ENCODE results near the gene PDP2. TPM values are rescaled to one million over a fixed set of nuclear protein-coding genes. Genes with fewer than 3 reads are reported as not detected.

PDP2 gene
- total RNA-seq, 1 experiment from 2014 or later, result 28.4 TPM

DNA sequence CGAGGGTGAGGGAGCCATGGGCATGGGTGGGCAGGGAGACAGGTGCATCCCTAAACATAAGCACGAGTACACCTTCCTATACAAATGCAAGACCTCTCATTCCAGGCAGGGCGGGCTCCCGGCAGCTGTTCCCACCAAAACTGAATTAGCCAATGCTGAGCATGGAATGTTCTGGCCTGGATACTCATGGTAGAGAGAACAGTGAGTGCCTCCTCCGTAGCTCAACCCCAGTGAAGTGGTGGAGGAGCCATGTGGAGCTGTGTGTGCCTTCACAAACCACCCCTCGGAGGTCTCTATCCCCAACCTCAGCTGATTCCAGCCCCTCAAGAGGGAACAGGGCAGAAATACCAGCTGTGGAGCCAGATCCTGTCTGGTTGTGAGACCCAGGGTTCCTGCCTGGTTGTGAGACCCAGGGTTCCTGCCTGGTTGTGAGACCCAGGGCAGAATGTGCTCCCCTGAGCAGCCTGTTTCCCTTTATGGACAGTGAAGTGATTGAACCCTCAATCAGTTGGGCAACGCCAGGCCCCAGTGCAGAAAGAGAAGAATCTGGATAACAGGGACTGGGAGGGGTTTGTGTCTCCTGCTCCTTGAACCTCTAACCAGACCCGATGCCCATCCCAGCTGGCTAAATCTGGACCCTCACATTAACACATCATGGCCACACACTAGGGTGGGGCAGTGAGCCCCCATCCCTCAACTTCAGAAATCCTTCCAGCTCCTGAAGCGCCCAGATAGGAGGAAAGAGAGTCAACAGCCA, 40.8 kb downstream of the PDP2 start:
- Mint-ChIP-seq H3K9me3 (no peaks in the 10 kb centered on the region), H3K36me3 (no peaks in the 10 kb centered on the region), H3K4me1 (no peaks in the 10 kb centered on the region), H3K4me3 (no peak overlapping the region), H3K27ac (no peak overlapping the region), H3K27me3 (ENCODE audit: low read depth) (peaks cover 39% of the 10 kb centered on the region)
- ChIA-PET CTCF (interaction anchor here (1.3 to 4.3 kb wide), 7 partner anchors 11 to 312 kb away, joined by 3 to 38 read pairs (median 4); partner anchors contain the start of gene NAE1), POLR2A (no interaction called here)
- TF ChIP-seq FOXK1 (CRISPR knock-in tag; IDR thresholded peaks at IDR 0.05), result no peak
- no peak for TF ChIP-seq ETV6 (CRISPR knock-in tag; IDR thresholded peaks at IDR 0.05)
- no peak for TF ChIP-seq FOXJ3 (CRISPR knock-in tag; IDR thresholded peaks at IDR 0.05; ENCODE audit: borderline replicate concordance)
- TF ChIP-seq NR3C1 (CRISPR knock-in tag; conservative IDR thresholded peaks at IDR 0.05; ENCODE audit: low read depth), result no peak
- no peak for TF ChIP-seq OVOL2 (CRISPR knock-in tag; IDR thresholded peaks at IDR 0.05; ENCODE audit: borderline replicate concordance)
- no peak for TF ChIP-seq NFYB (CRISPR knock-in tag; conservative IDR thresholded peaks at IDR 0.05; ENCODE audit: low read depth)
- TF ChIP-seq ZNF317 (CRISPR knock-in tag; IDR thresholded peaks at IDR 0.05; ENCODE audit: borderline replicate concordance, low read depth), result no peak
- TF ChIP-seq GTF2I (CRISPR knock-in tag; conservative IDR thresholded peaks at IDR 0.05), result no peak
- no peak for TF ChIP-seq ESRRA (CRISPR knock-in tag; IDR thresholded peaks at IDR 0.05; ENCODE audit: borderline replicate concordance)
- TF ChIP-seq KAT7 (CRISPR knock-in tag; IDR thresholded peaks at IDR 0.05; ENCODE audit: borderline replicate concordance), result no peak
- TF ChIP-seq NFATC4 (CRISPR knock-in tag; IDR thresholded peaks at IDR 0.05), result no peak
- no peak for TF ChIP-seq GRHL2 (CRISPR knock-in tag; IDR thresholded peaks at IDR 0.05; ENCODE audit: insufficient replicate concordance, severe bottlenecking)
- TF ChIP-seq, protein P1, sequence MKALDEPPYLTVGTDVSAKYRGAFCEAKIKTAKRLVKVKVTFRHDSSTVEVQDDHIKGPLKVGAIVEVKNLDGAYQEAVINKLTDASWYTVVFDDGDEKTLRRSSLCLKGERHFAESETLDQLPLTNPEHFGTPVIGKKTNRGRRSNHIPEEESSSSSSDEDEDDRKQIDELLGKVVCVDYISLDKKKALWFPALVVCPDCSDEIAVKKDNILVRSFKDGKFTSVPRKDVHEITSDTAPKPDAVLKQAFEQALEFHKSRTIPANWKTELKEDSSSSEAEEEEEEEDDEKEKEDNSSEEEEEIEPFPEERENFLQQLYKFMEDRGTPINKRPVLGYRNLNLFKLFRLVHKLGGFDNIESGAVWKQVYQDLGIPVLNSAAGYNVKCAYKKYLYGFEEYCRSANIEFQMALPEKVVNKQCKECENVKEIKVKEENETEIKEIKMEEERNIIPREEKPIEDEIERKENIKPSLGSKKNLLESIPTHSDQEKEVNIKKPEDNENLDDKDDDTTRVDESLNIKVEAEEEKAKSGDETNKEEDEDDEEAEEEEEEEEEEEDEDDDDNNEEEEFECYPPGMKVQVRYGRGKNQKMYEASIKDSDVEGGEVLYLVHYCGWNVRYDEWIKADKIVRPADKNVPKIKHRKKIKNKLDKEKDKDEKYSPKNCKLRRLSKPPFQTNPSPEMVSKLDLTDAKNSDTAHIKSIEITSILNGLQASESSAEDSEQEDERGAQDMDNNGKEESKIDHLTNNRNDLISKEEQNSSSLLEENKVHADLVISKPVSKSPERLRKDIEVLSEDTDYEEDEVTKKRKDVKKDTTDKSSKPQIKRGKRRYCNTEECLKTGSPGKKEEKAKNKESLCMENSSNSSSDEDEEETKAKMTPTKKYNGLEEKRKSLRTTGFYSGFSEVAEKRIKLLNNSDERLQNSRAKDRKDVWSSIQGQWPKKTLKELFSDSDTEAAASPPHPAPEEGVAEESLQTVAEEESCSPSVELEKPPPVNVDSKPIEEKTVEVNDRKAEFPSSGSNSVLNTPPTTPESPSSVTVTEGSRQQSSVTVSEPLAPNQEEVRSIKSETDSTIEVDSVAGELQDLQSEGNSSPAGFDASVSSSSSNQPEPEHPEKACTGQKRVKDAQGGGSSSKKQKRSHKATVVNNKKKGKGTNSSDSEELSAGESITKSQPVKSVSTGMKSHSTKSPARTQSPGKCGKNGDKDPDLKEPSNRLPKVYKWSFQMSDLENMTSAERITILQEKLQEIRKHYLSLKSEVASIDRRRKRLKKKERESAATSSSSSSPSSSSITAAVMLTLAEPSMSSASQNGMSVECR (CRISPR knock-in tag; IDR thresholded peaks at IDR 0.05; ENCODE audit: borderline replicate concordance), result no peak
- TF ChIP-seq, protein P2, sequence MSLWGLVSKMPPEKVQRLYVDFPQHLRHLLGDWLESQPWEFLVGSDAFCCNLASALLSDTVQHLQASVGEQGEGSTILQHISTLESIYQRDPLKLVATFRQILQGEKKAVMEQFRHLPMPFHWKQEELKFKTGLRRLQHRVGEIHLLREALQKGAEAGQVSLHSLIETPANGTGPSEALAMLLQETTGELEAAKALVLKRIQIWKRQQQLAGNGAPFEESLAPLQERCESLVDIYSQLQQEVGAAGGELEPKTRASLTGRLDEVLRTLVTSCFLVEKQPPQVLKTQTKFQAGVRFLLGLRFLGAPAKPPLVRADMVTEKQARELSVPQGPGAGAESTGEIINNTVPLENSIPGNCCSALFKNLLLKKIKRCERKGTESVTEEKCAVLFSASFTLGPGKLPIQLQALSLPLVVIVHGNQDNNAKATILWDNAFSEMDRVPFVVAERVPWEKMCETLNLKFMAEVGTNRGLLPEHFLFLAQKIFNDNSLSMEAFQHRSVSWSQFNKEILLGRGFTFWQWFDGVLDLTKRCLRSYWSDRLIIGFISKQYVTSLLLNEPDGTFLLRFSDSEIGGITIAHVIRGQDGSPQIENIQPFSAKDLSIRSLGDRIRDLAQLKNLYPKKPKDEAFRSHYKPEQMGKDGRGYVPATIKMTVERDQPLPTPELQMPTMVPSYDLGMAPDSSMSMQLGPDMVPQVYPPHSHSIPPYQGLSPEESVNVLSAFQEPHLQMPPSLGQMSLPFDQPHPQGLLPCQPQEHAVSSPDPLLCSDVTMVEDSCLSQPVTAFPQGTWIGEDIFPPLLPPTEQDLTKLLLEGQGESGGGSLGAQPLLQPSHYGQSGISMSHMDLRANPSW (CRISPR knock-in tag; conservative IDR thresholded peaks at IDR 0.05; ENCODE audit: low read depth), result no peak
- no peak for TF ChIP-seq TEAD4 (CRISPR knock-in tag; IDR thresholded peaks at IDR 0.05)
- TF ChIP-seq, protein P3, sequence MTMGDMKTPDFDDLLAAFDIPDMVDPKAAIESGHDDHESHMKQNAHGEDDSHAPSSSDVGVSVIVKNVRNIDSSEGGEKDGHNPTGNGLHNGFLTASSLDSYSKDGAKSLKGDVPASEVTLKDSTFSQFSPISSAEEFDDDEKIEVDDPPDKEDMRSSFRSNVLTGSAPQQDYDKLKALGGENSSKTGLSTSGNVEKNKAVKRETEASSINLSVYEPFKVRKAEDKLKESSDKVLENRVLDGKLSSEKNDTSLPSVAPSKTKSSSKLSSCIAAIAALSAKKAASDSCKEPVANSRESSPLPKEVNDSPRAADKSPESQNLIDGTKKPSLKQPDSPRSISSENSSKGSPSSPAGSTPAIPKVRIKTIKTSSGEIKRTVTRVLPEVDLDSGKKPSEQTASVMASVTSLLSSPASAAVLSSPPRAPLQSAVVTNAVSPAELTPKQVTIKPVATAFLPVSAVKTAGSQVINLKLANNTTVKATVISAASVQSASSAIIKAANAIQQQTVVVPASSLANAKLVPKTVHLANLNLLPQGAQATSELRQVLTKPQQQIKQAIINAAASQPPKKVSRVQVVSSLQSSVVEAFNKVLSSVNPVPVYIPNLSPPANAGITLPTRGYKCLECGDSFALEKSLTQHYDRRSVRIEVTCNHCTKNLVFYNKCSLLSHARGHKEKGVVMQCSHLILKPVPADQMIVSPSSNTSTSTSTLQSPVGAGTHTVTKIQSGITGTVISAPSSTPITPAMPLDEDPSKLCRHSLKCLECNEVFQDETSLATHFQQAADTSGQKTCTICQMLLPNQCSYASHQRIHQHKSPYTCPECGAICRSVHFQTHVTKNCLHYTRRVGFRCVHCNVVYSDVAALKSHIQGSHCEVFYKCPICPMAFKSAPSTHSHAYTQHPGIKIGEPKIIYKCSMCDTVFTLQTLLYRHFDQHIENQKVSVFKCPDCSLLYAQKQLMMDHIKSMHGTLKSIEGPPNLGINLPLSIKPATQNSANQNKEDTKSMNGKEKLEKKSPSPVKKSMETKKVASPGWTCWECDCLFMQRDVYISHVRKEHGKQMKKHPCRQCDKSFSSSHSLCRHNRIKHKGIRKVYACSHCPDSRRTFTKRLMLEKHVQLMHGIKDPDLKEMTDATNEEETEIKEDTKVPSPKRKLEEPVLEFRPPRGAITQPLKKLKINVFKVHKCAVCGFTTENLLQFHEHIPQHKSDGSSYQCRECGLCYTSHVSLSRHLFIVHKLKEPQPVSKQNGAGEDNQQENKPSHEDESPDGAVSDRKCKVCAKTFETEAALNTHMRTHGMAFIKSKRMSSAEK (CRISPR knock-in tag; IDR thresholded peaks at IDR 0.05; ENCODE audit: borderline replicate concordance), result no peak
- no peak for TF ChIP-seq ZNF263 (CRISPR knock-in tag; IDR thresholded peaks at IDR 0.05; ENCODE audit: low read depth)
- no peak for DNase-seq (ENCODE audit: low spot score)
- ATAC-seq, result no peak

All from WTC11 (cell line).